ENCODE results near the gene EEPD1. TPM values are rescaled to one million over a fixed set of nuclear protein-coding genes. Genes with fewer than 3 reads are reported as not detected.

EEPD1 gene
- total RNA-seq, 1 experiment from 2014 or later, result 7.8 TPM

- ChIA-PET CTCF (interaction anchor here (1.0 to 1.3 kb wide), 4 partner anchors 13 to 203 kb away, joined by 3 to 4 read pairs (median 3); no protein-coding TSS in a partner anchor), POLR2A (no interaction called here)
- H3K36me3 Mint-ChIP-seq, result peaks cover 2% of the 10 kb centered on the region; the same call in 1 of the 2 replicates
- H3K4me1 Mint-ChIP-seq, result peaks cover 11% of the 10 kb centered on the region
- H3K27ac Mint-ChIP-seq, result no peak overlapping the region
- H3K27me3 Mint-ChIP-seq (ENCODE audit: low read depth), result no peaks in the 10 kb centered on the region; the same call in 1 of the 2 replicates
- TF ChIP-seq KAT7 (CRISPR knock-in tag; IDR thresholded peaks at IDR 0.05; ENCODE audit: borderline replicate concordance), result no peak
- TF ChIP-seq ZNF317 (CRISPR knock-in tag; IDR thresholded peaks at IDR 0.05; ENCODE audit: borderline replicate concordance, low read depth), result no peak
- no peak for TF ChIP-seq FOXP1 (CRISPR knock-in tag; IDR thresholded peaks at IDR 0.05; ENCODE audit: borderline replicate concordance)
- TF ChIP-seq IRF1 (CRISPR knock-in tag; IDR thresholded peaks at IDR 0.05), result no peak
- TF ChIP-seq GABPB1 (CRISPR knock-in tag; IDR thresholded peaks at IDR 0.05), result no peak
- no peak for TF ChIP-seq ZNF219 (CRISPR knock-in tag; IDR thresholded peaks at IDR 0.05; ENCODE audit: borderline replicate concordance)
- TF ChIP-seq CREM (CRISPR knock-in tag; IDR thresholded peaks at IDR 0.05), result no peak
- TF ChIP-seq, protein P1, sequence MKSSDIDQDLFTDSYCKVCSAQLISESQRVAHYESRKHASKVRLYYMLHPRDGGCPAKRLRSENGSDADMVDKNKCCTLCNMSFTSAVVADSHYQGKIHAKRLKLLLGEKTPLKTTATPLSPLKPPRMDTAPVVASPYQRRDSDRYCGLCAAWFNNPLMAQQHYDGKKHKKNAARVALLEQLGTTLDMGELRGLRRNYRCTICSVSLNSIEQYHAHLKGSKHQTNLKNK (CRISPR knock-in tag; IDR thresholded peaks at IDR 0.05), result no peak
- no peak for TF ChIP-seq ZNF121 (CRISPR knock-in tag; IDR thresholded peaks at IDR 0.05)
- TF ChIP-seq ATF2 (CRISPR knock-in tag; IDR thresholded peaks at IDR 0.05; ENCODE audit: borderline replicate concordance, low read depth), result no peak
- TF ChIP-seq NFE2L1 (CRISPR knock-in tag; IDR thresholded peaks at IDR 0.05), result no peak
- no peak for TF ChIP-seq CBFB (CRISPR knock-in tag; IDR thresholded peaks at IDR 0.05; ENCODE audit: low read depth)
- TF ChIP-seq, protein P2, sequence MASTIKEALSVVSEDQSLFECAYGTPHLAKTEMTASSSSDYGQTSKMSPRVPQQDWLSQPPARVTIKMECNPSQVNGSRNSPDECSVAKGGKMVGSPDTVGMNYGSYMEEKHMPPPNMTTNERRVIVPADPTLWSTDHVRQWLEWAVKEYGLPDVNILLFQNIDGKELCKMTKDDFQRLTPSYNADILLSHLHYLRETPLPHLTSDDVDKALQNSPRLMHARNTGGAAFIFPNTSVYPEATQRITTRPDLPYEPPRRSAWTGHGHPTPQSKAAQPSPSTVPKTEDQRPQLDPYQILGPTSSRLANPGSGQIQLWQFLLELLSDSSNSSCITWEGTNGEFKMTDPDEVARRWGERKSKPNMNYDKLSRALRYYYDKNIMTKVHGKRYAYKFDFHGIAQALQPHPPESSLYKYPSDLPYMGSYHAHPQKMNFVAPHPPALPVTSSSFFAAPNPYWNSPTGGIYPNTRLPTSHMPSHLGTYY (CRISPR knock-in tag; IDR thresholded peaks at IDR 0.05), result no peak
- no peak for TF ChIP-seq SP1 (CRISPR knock-in tag; conservative IDR thresholded peaks at IDR 0.05)
- TF ChIP-seq HMGXB4 (CRISPR knock-in tag; IDR thresholded peaks at IDR 0.05), result no peak
- DNase-seq (ENCODE audit: low spot score), result no peak
- no peak for ATAC-seq
- no peak overlapping the region for H3K4me3 Mint-ChIP-seq
- H3K9me3 Mint-ChIP-seq, result peaks cover 7% of the 10 kb centered on the region; the same call in 1 of the 2 replicates
These were observed 37.4 kb upstream of the EEPD1 start for GRCh38 chr7:36115448-36116321.

DNA sequence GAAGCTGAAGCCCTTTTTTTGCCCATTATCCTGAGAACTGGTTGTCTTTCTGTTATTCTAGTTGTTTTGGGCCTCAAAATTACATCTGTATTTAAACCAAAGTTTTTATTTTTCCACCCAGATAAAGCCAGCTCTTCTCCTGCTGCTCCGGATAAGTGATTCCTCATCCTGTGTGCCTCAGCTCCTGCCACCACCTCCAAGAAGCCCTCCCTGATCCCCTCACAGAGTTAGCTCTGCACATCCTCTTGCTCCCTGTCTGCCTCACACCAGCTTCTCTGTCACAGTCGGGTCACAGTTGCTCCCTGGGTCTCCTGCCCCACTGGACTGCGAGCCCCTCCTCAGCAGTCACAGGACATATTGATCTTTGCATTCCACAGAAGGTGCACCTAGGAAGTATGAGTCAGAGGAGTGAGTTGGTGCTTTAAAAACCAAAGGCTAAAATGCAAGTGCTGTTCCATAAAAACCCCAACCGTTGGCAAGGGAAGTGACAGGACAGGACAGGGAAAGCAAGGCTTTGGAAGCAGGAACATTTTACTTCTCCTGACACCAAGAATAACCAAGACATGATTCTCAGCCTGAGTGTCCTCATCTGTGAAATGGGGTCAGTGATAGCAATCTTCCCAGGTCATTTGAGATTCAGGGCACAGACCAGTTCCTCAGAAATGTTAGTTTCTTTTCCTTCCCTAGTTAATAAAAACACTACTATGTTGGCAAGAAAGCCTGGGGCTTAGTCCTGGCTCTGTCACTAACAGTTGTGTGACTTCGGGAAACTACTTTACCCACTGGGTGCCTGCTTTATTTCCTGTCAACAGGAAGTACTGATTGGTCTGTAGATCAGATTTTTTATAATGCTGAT, 36.5 kb upstream of the EEPD1 start:
- Mint-ChIP-seq H3K27ac (peak overlapping the region; percentile 14; the same call in 1 of the 2 replicates), H3K9me3 (peaks cover 16% of the 10 kb centered on the region), H3K36me3 (peaks cover 7% of the 10 kb centered on the region; the same call in 1 of the 2 replicates), H3K4me3 (no peak overlapping the region), H3K4me1 (peaks cover 11% of the 10 kb centered on the region), H3K27me3 (ENCODE audit: low read depth) (no peaks in the 10 kb centered on the region; the same call in 1 of the 2 replicates)
- ATAC-seq, result no peak
- POLR2A ChIA-PET, result no interaction called here
- CTCF ChIA-PET, result interaction anchor here (1.0 to 1.2 kb wide), 4 partner anchors 12 to 175 kb away, joined by 3 to 4 read pairs (median 4); no protein-coding TSS in a partner anchor
- DNase-seq (ENCODE audit: low spot score), result no peak
- no peak for TF ChIP-seq FOXJ3 (CRISPR knock-in tag; IDR thresholded peaks at IDR 0.05; ENCODE audit: borderline replicate concordance)
- TF ChIP-seq E2F1 (CRISPR knock-in tag; IDR thresholded peaks at IDR 0.05), result no peak
- no peak for TF ChIP-seq FOXK1 (CRISPR knock-in tag; IDR thresholded peaks at IDR 0.05)
- TF ChIP-seq ZNF416 (CRISPR knock-in tag; IDR thresholded peaks at IDR 0.05), result no peak
- TF ChIP-seq STAT6 (CRISPR knock-in tag; conservative IDR thresholded peaks at IDR 0.05; ENCODE audit: low read depth), result no peak
- TF ChIP-seq ZNF317 (CRISPR knock-in tag; IDR thresholded peaks at IDR 0.05; ENCODE audit: borderline replicate concordance, low read depth), result no peak
- TF ChIP-seq ZBTB43 (CRISPR knock-in tag; IDR thresholded peaks at IDR 0.05), result no peak
